ENCODE results near the gene ME1. TPM values are rescaled to one million over a fixed set of nuclear protein-coding genes. Genes with fewer than 3 reads are reported as not detected.
"Not testable (repeated sequence)": the region's sequence is repeated elsewhere in the genome, so short reads cannot be mapped to it uniquely, and the experiment has no call there.

Gene ME1
- polyA plus RNA-seq, 1 donor, result 1.6 TPM

- DNase-seq (ENCODE audit: low read depth), result no peak
These were observed 1.8 kb upstream of the ME1 start for GRCh38 chr6:83432636-83433035.

GRCh38 chr6:83431545-83432155 lies 799 bp upstream of the ME1 start:
- no peak for DNase-seq (ENCODE audit: low read depth)

DNA sequence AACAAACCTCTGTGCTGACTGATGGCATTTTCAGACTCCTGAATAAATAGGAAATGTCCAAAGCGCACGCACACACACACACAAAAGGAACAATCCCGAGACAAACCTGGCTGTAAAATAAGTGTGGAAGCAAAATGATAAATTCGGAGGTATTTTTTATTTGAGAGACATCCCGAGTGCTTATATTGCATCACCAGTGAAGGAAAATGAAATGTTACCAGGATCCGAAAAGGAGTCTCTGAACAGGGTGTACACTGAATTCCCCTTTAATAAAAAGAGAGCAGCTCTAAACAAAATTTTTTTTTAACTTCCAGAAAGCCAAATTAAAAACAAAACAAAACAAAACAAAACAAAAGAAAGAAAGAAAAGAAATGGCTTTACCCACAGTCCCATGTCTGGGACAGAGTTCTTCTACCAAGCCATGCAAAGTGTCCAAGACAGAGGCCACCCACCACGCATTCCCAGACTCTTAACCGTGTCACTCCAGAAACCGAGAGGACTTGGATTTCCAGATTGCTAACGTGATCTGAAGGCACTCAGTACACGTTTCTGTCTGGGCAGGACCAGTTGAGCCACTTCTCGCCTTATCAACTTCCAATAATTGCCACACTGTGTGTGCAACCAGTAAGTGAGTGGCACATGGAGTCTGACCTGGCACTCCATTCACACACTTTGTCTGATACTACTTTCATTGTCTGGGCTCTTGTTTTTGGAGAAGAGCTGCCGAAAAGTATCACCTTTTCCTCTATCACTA lies 817 bp downstream of the ME1 start:
- DNase-seq (ENCODE audit: low read depth), result no peak

DNA sequence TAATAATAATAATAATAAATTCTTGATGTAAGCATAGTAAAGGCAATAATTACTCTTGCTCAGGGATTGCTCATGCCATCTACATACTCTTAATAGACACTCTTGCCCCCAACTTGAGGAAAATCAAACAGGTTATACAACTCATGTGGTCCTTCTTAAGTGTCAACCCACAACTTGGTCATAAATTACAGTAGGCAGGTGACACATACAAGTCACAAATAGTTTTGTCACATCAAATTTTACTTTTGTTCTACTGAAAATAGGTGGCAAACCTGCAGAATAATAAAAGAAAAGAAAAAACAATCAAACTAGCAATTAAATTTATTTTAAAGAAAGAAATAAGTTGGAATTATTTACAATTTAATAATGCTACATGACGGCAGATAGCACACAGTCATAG lies 1.6 kb downstream of the ME1 start:
- DNase-seq (ENCODE audit: low read depth), result no peak

GRCh38 chr6:83424392-83425018 lies 6.3 kb downstream of the ME1 start:
- DNase-seq (ENCODE audit: low read depth), result no peak

GRCh38 chr6:83417880-83418663 lies 12.8 kb downstream of the ME1 start:
- DNase-seq (ENCODE audit: low read depth), result peak; percentile 53

GRCh38 chr6:83413068-83413467 lies 17.8 kb downstream of the ME1 start:
- no peak for DNase-seq (ENCODE audit: low read depth)

- DNase-seq (ENCODE audit: low read depth), result no peak
These were observed 19.1 kb downstream of the ME1 start for GRCh38 chr6:83411731-83412130.

- no peak for DNase-seq (ENCODE audit: low read depth)
These were observed 27.7 kb downstream of the ME1 start for GRCh38 chr6:83403191-83403590.

- no peak for DNase-seq (ENCODE audit: low read depth)
These were observed 41.2 kb downstream of the ME1 start for GRCh38 chr6:83389606-83390005.

GRCh38 chr6:83385473-83385872 lies 45.4 kb downstream of the ME1 start:
- no peak for DNase-seq (ENCODE audit: low read depth)

GRCh38 chr6:83384751-83385150 lies 46.1 kb downstream of the ME1 start:
- DNase-seq (ENCODE audit: low read depth), result no peak

DNA sequence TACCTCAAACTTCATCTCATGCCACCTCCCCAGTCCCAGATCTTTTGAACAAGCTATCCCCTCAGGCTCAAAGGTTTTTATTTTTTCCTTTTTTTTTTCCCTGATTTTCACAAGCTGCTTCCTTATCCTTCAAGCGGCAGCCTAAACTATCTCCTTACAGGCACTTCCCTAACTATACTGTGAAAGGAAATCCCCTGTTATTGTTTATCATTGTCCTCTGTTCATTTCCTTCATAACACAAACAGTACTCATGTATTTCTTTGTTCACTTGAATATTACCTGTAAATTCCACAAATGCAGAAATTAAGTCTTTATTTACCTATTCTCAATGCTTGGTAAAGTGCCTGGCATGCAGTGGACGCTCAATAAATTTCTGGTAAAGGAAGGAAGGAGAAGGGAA lies 48.9 kb downstream of the ME1 start:
- DNase-seq (ENCODE audit: low read depth), result no peak

GRCh38 chr6:83378621-83379388 lies 52.0 kb downstream of the ME1 start:
- no peak for DNase-seq (ENCODE audit: low read depth)

- no peak for DNase-seq (ENCODE audit: low read depth)
These were observed 59.4 kb downstream of the ME1 start for GRCh38 chr6:83371423-83371822.

- DNase-seq (ENCODE audit: low read depth), result peak; percentile 60
These were observed 60.3 kb downstream of the ME1 start for GRCh38 chr6:83370567-83370966.

DNA sequence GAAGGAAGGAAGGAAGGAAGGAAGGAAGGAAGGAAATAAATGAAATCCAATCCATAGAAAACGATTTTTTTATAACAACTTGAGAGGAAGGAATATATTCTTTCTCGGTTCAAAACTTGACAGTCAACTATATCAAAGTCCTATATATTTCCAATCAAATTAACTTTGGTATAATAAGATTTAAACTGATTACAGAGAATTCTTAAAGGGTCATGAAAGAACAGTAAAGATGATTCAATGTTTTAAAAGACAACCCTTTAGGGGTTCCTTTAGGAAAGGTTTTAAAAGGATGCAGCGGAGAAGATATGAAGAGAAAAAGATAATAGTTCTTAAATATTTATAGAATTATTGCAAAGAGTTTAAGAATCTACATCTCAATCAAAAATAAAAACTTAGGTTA lies 61.2 kb downstream of the ME1 start:
- DNase-seq (ENCODE audit: low read depth), result no peak

DNA sequence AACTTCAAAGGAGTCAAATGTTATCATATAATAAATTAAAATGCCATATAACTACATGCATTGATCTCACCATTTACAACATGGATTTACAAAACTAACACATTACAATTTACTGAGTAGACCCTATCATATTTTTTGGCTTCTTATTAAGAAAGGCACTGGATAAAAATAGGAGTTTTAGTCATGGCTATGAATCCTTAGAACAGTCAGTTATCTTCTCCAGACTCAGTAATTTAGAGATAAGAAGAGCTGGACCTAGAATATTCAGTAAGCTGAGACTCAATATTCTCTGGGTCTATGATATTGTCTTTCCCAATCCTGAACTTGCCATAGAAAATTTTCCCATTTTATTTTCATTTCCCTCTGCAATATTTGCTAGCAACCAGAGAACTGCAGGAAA lies 62.3 kb downstream of the ME1 start:
- no peak for DNase-seq (ENCODE audit: low read depth)

GRCh38 chr6:83367104-83367503 lies 63.7 kb downstream of the ME1 start:
- no peak for DNase-seq (ENCODE audit: low read depth)

DNA sequence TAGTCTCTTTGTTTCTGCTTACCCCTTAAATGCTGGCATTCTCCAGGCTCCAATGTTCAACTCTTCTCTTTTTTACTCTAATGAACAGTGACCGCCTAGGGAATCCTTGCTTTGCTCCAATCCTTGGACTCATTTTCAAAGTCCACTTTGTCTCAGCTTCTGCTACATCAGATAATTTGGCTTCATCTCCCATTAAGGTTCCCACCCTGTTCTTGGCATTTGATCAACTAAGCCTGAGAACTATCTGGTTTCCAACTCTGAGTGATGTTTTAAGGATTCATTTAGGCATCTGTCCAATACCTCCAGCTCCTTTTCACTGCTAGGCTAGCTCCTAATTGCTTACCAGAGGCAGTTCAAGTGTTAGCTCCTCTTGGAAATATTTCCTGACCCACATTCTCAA lies 64.9 kb downstream of the ME1 start:
- DNase-seq (ENCODE audit: low read depth), result peak; percentile 28

GRCh38 chr6:83362349-83362748 lies 68.5 kb downstream of the ME1 start:
- DNase-seq (ENCODE audit: low read depth), result not testable (repeated sequence)

DNA sequence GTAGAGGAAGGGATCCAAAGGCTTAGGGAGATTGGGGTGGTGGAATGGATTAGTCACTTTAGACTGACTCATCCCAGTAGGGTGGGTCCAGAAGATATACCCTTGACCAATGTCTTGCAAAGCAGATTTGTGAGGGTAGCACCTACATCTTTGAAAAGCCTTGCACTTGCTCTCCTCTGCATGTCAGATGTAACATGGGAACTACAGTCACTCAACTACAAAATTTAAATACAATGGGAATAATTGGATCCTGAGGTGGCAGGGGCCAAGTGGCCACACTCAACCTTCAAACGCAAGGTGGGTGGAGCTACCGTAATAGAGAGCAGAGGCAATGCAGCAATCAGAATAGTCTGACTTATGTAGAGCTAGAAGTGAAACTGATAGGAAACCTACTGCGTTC lies 71.2 kb downstream of the ME1 start:
- no peak for DNase-seq (ENCODE audit: low read depth)
